GM21717 (cell line): Measurements from ENCODE around the gene UNC13A.
"Not testable (repeated sequence)": the region's sequence is repeated elsewhere in the genome, so short reads cannot be mapped to it uniquely, and the experiment has no call there.

Experiments
- ATAC-seq: cut with Tn5 transposase; IDR thresholded peaks from one replicate; pipeline ENCODE4 v1.9.1; 2021; ENCODE audit warnings: mild to moderate bottlenecking, moderate library complexity; ENCODE audit not compliant: unreplicated experiment

Gene UNC13A

DNA sequence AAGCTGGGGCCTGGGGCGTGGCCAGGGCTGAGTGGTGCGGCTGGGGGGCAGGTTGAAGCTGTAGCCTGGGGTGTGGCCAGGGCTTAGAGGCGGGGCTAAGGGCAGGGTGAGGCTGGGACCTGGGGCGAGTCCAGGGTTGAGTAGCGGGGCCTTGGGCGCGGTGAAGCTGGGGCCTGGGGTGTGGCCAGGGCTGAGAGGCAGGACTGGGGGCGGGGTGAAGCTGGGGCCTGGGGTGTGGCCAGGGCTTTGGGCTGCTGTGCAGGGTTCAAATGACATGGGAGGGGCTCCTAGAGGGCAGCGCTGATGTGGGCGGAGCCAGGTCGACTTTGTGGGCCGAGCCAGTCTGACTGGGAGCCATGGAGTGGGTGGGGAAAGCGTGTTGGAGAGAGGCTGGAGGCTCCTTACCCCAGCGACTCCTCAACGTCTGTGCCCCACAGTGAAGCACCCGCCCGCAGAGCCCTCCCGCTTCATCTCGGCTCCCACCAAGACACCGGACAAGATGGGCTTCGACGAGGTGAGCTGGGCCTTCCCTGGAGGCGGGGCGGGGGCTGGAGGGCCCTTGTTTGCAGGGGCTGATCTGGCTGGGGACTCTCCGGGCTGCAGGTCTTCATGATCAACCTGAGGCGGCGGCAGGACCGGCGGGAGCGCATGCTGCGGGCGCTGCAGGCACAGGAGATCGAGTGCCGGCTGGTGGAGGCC is 111.2 kb downstream of the UNC13A start:
- ATAC-seq = no peak

DNA sequence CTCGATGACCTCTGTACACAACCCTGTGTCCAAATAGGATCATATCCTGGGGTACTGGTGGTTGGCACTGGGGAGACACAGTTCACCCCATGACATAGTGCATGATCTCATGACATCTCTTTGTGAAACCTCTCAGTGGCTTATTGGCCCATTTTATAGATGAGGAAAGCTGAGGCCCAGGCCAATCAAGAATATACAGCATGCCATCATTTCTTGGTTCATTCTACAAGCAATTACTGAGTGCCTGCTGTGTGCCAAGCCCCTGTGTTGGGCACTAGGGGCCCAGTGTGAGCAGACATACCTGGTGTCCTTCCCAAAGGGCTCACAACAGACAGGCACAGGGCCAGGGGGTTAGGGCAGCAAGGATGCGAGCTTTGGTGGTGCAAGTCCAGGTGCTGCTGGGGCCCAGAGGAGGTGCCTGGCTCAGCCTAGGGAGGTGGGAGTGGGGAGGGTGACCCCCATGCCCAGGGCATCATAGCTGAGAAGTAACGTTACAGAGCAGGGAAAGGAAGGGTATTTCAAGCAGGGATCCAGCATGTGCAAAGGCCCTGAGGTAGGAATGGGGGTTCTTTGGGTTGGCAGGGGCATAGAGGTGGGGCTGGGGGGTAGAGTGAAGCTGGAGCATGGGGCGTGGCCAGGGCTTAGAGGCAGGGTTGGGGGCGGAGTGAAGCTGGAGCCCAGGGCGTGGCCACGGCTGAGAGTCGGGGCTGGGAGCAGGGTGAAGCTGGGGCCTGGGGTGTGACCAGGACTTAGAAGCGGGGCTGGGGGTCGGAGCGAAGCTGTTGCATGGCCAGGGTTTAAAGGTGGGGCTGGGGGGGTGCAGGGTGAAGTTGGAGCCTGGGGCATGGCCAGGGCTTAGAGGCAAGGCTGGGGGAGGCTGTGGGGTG is 112.0 kb downstream of the UNC13A start:
- no peak for ATAC-seq

DNA sequence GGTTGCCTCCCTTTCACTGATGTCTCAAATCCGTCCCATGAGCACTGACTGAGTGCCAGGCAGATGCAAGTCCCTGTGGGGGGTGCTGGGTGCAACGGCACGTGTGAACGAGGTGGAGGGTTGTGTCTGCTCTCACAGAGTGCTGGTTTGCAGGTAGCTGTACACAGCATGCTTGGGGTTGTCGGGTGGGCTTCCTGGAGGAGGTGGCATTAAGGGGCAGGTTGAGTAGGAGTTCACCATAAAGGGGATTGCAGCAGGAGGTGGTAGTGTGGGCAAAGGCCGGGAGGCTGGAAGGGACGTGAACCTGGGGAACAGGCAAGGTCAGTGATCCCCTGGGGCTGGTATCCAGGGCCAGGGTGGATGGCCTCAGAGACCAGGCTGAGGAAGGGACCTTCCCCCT is 115.5 kb downstream of the UNC13A start:
- no peak for ATAC-seq

DNA sequence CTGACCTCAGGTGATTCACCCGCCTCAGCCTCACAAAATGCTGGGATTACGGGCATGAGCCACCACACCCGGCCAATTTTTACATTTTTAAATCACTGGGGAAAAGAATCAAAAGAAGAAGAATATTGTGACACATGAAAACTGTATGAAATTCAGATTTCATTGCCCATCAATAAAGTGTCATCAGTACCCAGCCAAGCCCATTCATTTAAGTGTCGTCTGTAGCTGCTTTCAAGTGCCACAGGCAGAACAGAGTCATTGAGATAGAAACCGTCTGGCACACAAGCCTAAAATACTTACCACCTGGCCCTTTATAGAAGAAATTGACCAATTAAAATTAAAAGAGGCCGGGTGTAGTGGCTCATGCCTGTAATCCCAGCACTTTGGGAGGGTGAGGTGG is 117.4 kb downstream of the UNC13A start:
- no peak for ATAC-seq

DNA sequence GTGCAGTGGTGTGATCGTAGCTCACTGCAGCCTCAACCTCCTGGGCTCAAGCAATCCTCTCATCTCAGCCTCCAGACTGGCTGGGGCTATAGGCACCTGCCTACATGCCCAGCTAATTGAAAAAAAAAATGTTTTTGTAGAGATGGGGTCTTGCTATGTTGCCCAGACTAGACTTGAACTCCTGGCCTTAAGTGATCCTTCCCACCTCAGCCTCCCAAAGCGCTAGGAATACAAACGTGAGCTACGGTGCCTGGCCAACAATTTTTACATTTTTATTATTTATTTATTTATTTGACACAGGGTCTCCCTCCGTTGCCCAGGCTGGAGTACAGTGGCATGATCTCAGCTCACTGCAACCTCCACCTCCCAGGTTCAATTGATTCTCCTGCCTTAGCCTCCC is 117.9 kb downstream of the UNC13A start:
- ATAC-seq = not testable (repeated sequence)

DNA sequence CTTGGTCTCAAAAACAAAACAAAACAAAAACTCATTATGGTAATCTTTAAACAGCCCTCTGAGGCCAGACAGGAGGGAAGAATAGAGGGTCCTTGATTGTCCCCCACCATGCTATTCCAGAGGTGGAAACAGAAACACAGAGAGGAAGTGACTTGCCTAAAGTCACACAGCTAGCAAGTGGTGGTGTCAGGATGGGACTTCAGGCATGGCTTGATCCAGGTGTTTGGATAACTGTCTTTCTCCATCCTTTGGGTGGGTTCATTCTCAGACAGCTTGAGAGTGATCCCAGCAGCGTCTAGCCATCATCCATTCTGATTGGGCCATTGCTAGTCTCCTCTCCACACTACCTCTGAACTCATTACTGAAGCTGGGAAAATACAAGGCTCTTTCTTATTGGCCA is 120.2 kb downstream of the UNC13A start:
- no peak for ATAC-seq

DNA sequence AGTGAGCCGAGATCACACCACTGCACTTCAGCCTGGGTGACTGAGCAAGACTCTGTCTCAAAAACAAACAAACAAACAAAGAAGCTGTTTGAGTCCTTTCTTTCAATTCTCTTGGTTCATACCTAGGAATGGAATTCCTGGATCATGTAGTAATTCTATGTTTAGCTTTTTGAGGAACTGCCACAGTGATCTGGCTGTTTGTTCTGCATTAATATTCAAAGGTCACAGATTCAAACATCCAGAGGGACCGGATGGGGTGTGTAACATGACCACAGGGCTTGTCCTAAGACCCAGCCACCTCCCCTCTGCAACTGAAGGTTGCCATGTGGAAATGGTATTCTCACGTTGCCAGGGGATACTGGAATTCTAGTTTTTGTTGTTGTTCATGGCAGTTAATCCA is 122.5 kb downstream of the UNC13A start:
- ATAC-seq = no peak

DNA sequence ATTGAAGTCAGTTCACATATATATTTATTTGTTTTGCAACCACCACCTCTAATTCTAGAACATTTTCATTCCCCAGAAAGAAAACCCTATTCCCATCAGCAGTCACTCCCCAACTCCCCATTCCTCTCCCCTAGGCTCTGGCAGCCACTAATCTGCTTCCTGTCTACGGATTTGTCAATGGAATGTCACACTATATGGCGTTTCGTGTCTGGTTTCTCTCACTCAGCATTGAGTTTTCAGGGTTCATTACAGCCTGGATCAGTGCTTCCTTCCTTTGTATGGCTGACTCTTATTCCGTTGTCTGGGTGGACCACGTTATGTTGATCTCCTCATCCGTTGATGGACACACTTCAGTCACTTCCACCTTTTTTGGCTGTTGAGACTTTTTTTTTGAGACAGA is 123.4 kb downstream of the UNC13A start:
- no peak for ATAC-seq

DNA sequence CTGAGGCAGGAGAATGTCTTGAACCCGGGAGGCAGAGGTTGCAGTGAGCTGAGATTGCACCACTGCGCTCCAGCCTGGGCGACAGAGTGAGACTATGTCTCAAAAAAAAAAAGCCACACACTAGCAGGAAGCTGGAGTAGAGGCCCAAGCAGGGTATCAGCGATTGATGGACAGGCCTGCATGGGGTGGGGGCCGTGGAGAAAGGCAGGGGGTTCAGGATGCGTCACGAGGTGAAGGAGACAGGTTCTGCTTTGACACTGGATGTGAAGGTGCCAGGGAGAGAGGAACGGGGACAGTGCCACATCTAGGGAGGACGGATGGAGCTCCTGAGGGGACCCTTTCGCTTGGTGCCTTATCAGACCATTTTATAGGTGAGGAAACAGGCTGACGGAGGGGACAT is 125.6 kb downstream of the UNC13A start:
- no peak for ATAC-seq

DNA sequence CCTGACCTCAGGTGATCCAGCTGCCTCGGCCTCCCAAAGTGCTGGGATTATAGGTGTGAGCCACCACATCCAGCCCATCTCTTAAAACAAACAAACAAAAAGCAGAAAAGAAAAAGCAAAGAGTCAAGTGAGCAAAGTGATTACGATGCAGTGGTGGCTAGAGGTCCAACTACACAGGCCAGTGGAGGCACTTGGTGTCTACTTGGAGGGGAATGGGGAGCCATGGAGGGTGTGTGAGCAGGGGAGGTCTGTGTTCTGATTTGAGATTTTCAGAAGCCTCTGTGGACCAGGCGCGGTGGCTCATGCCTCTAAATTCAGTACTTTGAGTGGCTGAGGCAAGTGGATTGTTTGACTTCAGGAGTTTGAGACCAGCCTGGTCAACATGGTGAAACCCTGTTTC is 126.1 kb downstream of the UNC13A start:
- ATAC-seq = no peak

DNA sequence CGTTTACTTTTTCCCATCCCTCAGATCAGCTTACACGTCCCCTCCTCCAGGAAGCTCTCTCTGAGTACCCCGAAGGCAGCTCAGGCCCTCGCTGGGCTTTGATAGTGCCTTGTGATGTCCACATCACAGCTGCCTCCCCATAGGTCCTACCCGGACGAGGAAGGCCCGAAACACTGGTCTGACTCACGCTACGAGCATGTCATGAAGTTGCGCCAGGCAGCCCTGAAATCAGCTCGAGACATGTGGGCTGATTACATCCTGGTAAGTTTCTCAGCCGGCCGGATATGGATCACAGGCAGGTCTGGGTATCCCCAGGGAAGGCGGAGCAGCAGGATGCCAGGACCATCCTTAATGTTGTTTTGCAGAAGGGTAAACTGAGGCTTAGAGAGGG is 128.0 kb downstream of the UNC13A start:
- no peak for ATAC-seq

DNA sequence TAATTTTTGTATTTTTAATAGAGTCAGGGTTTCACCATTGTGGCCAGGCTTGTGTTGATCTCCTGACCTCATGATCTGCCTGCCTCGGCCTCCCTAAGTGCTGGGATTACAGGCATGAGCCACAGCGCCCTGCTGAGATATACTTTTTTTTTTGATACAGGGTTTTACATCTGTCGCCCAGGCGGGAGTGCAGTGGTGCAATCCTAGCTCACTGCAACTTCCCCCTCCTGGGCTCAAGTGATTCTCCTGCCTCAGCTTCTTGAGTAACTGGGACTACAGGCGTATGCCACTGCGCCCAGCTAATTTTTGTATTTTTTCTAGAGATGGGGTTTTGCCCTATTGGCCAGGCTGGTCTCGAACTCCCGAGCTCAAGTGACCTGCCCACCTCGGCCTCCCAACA is 130.7 kb downstream of the UNC13A start:
- ATAC-seq = no peak

DNA sequence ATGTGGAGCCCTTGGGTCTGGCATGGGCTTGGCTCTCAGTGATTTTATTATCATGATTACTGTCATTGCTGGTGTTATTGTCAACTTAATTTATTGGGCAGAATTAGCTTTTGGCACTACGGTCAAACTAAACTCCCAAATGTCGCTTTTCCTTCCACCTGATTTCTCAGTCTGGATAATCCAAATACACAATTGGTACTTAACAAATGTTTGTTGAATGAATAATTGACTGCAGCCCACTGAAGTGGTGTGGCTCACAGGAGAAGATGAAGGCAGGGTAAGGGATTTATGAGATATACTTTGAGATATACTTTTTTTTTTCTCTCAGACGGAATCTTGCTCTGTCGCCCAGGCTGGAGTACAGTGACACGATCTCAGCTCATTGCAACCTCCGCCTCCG is 131.2 kb downstream of the UNC13A start:
- no peak for ATAC-seq

DNA sequence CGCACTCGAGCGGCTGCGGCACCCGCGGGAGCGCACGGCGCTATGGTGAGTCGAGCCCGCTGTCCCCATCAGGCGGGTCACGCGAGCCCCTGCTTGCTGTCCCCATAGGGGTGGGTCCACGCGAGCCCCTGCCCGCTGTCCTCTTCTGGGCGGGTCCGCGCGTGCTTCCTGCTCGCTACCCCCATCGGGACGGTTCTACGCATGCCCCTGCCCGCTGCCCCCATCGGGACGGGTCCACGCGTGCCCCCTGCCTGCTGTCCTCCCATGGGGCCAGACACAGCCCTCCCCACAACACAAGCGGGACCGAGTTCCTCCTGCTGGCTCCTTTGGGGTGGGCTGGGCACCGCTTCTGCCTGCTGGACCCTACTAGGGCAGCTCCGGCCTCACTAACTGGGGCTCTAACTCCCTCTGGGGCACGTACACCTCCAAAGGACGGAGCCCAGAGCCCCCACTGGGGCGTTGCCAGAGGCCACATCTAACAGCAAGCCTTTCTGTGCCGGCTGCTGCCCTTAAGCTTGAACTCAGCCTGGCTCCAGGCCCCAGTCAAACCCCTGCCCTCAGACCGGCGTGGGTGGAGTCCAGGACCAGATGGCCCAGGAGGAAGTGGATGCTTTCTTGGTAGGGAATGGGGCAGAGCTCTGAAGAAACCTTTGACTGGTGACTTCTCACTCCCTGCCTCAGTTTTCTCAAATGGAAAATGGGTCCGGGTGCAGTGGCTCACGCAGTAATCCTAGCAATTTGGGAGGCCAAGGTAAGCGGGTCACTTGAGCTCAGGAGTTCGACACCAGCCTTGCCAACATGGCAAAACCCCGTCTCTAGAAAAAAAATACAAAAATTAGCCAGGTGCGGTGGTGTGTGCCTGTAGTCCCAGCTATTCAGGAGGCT is 132.0 kb downstream of the UNC13A start:
- peak; percentile 17 for ATAC-seq

DNA sequence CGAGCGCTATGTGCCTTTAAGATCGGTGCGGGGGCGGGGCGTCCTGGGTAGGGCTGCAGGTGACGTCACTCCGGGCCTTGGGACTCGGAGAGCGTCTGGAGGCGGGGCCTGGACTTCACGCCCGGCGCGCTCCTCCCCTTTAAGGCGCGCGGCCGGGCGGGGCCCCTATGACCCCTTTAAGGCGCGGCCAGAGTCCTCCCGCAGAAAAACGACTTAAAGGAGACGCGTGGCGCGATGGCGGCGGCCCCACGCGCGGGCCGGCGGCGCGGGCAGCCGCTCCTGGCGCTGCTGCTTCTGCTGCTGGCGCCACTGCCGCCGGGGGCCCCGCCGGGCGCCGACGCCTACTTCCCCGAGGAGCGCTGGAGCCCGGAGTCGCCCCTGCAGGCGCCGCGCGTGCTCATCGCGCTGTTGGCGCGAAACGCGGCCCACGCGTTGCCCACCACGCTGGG is 132.7 kb downstream of the UNC13A start, which contains the start of gene COLGALT1:
TSS of gene COLGALT1 (plus strand) at position 170 of the 449 bp plus-strand sequence. CDS start at position 235, 65 bp downstream.
- ATAC-seq = peak; percentile 60

DNA sequence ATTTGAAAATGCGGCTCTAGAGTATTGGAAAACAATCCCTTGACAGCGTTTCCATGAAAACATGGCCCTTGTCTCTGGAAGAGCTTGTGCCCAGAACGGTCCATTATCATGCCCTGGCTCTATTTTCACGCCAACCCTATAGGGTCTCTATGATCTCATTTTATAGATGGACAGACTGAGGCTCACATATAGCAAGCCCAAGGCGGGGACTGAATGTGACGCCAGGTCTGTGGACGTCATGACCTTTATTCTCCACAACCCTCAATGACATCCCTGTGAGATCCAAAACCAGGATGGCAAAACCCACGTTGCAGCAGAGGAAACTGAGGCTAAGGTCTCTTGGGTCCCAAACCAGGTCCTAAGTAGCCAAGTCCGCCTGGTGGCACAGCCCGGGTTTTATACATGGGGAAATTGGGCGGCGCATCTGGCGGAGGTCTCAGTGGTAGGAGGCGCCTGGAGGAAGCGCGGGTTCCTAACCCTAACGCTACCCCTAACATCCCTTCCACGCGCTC is 133.1 kb downstream of the UNC13A start:
- no peak for ATAC-seq

DNA sequence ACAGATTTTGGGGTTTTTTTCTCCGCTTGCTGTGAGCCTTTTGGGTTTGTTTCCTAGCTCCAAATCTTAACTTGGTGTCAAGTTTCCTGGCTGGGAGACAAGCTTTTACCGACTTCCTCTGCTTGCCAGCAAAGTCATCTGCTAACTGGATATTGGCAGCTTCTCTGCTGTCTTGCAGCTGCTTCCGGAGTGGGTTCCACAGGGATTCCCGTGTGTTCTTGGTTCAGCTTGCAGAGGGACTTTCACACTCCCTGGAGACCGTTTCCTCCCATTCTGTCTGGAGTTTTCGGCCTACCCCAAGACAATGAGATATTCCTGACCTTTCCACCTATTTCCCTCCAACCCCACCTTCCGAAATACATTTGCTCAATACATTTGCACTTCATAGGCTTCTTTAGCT is 134.9 kb downstream of the UNC13A start:
- no peak for ATAC-seq

DNA sequence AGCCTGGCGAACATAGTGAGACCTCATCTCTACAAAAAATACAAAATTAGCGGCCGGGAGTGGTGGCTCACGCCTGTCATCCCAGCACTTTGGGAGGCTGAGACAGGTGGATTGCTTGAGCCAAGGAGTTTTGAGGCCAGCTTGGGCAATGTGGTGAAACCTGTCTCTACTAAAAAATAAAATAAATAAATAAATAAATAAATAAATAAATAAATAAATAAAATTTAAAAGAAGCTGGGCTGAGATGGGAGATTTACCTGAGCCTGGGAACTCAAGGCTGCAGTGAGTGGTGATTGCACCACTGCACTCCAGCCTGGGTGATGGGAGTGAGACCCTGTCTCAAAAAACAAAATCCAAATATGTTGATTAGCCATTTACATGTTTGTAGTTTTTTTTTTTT is 135.4 kb downstream of the UNC13A start:
- ATAC-seq = not testable (repeated sequence)
